Psoas muscle (tissue), 8 donors: Measurements from ENCODE around the gene RHBDL3. TPM values are rescaled to one million over a fixed set of nuclear protein-coding genes. Genes with fewer than 3 reads are reported as not detected.

Experiments used
- ATAC-seq, 4 donors: fragments of 200-7000 bp; cut with Tn5 transposase; one replicate each; pipeline ENCODE4 v1.9.1; 2020; ENCODE audit warnings: moderate library complexity in 3 of 4, mild to moderate bottlenecking in 2 of 4
- DNase-seq, 2 donors: peaks; one replicate each; pipeline ENCODE4 v3.0.0-alpha.2; 2020
- H3K27ac ChIP-seq: fragments of 200-600 bp; one replicate; pipeline ENCODE4 v1.8.0; 2022
- H3K27me3 ChIP-seq, 3 donors: fragments of 200-600 bp in 1 of 3; one replicate each; pipeline versions ENCODE4 v1.6.1 to v1.8.0; 2013 to 2022; ENCODE audit warnings: low read length in 2 of 3, mild to moderate bottlenecking in 2 of 3, moderate library complexity in 1 of 3; ENCODE audit not compliant: insufficient read depth in 3 of 3
- H3K36me3 ChIP-seq, 2 donors: fragments of 200-600 bp in 1 of 2; one replicate each; pipeline versions ENCODE4 v1.6.1 to v1.8.0; 2013 to 2022; ENCODE audit warnings: low read depth in 1 of 2, mild to moderate bottlenecking in 1 of 2, moderate library complexity in 1 of 2; ENCODE audit not compliant: insufficient read depth in 1 of 2
- H3K4me1 ChIP-seq: fragments of 200-600 bp; one replicate; pipeline ENCODE4 v1.8.0; 2022
- H3K4me3 ChIP-seq: fragments of 200-600 bp; one replicate; pipeline ENCODE4 v1.8.0; 2022; ENCODE audit warnings: mild to moderate bottlenecking
- H3K9me3 ChIP-seq: fragments of 200-600 bp; one replicate; pipeline ENCODE4 v1.8.0; 2022
- WGBS, 3 donors: extraction: QIAGEN DNeasy Blood & Tissue Kit; methylation state at CpG; one replicate each; pipeline versions ENCODE4 v1.1.6 to v1.1.7; 2013; 5-methylcytosine and 5-hydroxymethylcytosine counted together
- intact Hi-C, 2 donors: fragments of 100-400 bp; cut with DNase I; formaldehyde crosslinking; loops; one replicate each; pipeline versions ENCODE4 v1.11.0 to v1.14.2; 2022
- polyA plus RNA-seq, 3 donors: library from polyadenylated mRNA; stranded (reverse); fragments of 200-250 nt; gene quantifications; one replicate each; pipeline ENCODE4 v1.2.3, GENCODE V29; 2013
- total RNA-seq, 4 donors: library from RNA; stranded (reverse); fragmentation: NEBNext Ultra II Directional in 2 of 4; extraction: Animal tissue kit (Norgen Biotek cat#: 25700) in 2 of 4; gene quantifications; one replicate each; pipeline versions ENCODE4 v1.2.1 to v1.2.4, GENCODE V29; 2021 to 2023
- TF ChIP-seq, protein P1 (sequence below): fragments of 200-600 bp; IDR thresholded peaks from one replicate; pipeline ENCODE4 v1.8.0; 2022; ENCODE audit warnings: antibody characterized with exemption
- donor health status: healthy with polysubstance abuse.
- donor health status: DM: no; HTN: no; CAD: no; lungs with moderate emphysema.
- donor health status: Bipolar disorder and iron deficiency.
- donor health status: healthy.
- donor health status: DM: yes; HTN: yes; CAD: no.
- donor health status: DM: no; HTN: no; CAD: no.
- donor health status: DM: no; HTN: no; CAD: no.
- donor health status: DM: yes; HTN: yes; CAD: no.

The RHBDL3 gene
- total and polyA plus RNA-seq, 7 donors = 0.04 to 0.19 (median 0.12) TPM; not detected in 1

DNA sequence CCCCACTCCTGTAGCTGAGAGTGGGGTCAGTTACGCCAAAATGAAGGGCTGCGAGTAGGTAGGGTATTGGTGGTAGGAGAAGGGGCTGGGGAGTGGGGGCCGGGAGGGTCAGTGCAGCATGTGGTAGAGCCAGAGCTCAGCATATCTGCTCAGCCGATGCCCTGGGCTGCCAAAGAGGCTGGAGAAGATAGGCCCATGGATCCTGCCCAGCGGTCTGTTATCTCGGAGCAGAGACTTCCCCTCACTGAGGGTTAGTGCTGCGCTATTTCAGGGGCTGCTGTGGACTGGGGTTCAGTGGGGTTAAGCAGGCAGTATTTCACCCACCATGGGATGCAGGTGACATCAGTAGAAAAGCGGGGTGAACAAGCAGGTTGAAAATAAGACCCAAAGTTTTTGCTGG is 19.7 kb downstream of the RHBDL3 start:
- H3K36me3 ChIP-seq = no peaks in the 10 kb centered on the region
- no peak overlapping the region for H3K4me3 ChIP-seq
- H3K4me1 ChIP-seq = no peaks in the 10 kb centered on the region
- ATAC-seq (no peak), DNase-seq (no peak)
- WGBS, 3 donors = 92 to 93% (median 92%) methylated on average over 8 of the region's 8 CpGs
- TF ChIP-seq, protein P1, sequence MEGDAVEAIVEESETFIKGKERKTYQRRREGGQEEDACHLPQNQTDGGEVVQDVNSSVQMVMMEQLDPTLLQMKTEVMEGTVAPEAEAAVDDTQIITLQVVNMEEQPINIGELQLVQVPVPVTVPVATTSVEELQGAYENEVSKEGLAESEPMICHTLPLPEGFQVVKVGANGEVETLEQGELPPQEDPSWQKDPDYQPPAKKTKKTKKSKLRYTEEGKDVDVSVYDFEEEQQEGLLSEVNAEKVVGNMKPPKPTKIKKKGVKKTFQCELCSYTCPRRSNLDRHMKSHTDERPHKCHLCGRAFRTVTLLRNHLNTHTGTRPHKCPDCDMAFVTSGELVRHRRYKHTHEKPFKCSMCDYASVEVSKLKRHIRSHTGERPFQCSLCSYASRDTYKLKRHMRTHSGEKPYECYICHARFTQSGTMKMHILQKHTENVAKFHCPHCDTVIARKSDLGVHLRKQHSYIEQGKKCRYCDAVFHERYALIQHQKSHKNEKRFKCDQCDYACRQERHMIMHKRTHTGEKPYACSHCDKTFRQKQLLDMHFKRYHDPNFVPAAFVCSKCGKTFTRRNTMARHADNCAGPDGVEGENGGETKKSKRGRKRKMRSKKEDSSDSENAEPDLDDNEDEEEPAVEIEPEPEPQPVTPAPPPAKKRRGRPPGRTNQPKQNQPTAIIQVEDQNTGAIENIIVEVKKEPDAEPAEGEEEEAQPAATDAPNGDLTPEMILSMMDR = no peak
- no peaks in the 10 kb centered on the region for H3K9me3 ChIP-seq
- no peak overlapping the region for H3K27ac ChIP-seq
- intact Hi-C loops = no loop called here
- H3K27me3 ChIP-seq = peaks cover 0 to 3% (median 0%) of the 10 kb centered on the region in 3 donors

DNA sequence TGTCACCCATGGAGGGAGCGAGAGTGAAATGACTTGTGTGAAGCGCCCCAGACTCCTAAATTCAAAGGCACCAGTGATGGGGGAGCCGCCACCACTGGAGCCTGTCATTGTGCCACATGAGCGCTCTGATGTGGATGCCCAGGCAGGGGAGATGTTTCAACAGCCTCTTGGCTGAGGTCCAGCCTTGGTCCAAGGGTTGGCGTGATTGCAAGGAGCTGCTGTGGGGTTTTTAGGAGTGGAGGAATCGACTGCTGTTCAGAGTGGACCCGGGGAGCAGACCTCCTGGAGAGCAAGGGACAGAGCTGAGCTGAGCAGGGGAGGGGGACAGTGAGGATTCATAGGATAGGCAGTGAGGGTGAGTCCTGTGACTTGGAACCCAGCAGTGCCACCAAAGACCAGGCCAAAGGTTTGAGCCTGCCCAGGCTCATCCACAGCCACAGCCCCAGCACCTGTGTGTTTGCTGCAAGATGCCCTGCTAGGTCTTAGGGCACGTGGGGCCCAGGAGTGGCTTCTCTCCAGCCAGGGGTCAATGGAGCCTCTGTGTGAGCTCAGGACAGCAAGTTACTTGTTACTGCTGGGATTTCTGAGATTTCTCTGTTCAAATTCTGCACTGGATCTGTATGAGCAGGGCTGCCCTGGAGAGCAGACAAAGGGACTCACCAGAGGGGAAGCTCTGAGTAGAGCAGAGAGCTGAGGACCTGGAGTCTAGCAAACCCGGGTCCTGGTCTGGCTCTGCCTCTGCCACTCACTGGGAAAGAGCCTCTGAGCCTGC is 20.3 kb downstream of the RHBDL3 start:
- no peak overlapping the region for H3K4me3 ChIP-seq
- no peaks in the 10 kb centered on the region for H3K36me3 ChIP-seq
- H3K4me1 ChIP-seq = no peaks in the 10 kb centered on the region
- H3K27me3 ChIP-seq = peaks cover 0 to 3% (median 0%) of the 10 kb centered on the region in 3 donors
- 70 to 80% (median 72%) methylated on average over 9 of the region's 9 CpGs for WGBS, 3 donors
- ATAC-seq = no peak
- DNase-seq = no peak
- H3K27ac ChIP-seq = no peak overlapping the region
- no peaks in the 10 kb centered on the region for H3K9me3 ChIP-seq
- intact Hi-C loops = no loop called here
- TF ChIP-seq, protein P1 = no peak

DNA sequence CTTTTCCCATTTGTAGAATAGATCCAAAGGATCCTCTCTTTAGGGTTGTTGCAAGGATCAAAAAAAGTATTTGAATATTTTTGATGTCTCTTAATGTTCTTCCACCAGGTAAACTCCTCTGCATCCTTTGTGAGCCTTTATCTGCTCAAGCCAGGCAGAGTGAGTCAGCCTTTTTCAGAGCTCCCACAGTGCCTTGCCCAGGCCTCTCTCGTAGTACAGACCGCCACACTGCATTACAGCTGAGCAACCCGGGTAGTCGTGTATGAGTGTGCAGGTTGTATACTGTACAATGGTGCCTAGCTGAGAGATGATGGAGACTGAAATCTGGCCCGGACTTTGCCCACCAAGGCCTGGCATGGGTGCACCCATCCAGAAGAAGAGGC is 20.9 kb downstream of the RHBDL3 start:
- Histone ChIP-seq H3K27me3 (peaks cover 0 to 3% (median 0%) of the 10 kb centered on the region in 3 donors), H3K27ac (no peak overlapping the region), H3K36me3 (no peaks in the 10 kb centered on the region), H3K4me1 (no peaks in the 10 kb centered on the region), H3K9me3 (no peaks in the 10 kb centered on the region), H3K4me3 (no peak overlapping the region)
- intact Hi-C loops = no loop called here
- ATAC-seq = no peak
- WGBS, 3 donors = 86 to 91% (median 87%) methylated on average over 5 of the region's 5 CpGs
- no peak for DNase-seq
- TF ChIP-seq, protein P1 = no peak

DNA sequence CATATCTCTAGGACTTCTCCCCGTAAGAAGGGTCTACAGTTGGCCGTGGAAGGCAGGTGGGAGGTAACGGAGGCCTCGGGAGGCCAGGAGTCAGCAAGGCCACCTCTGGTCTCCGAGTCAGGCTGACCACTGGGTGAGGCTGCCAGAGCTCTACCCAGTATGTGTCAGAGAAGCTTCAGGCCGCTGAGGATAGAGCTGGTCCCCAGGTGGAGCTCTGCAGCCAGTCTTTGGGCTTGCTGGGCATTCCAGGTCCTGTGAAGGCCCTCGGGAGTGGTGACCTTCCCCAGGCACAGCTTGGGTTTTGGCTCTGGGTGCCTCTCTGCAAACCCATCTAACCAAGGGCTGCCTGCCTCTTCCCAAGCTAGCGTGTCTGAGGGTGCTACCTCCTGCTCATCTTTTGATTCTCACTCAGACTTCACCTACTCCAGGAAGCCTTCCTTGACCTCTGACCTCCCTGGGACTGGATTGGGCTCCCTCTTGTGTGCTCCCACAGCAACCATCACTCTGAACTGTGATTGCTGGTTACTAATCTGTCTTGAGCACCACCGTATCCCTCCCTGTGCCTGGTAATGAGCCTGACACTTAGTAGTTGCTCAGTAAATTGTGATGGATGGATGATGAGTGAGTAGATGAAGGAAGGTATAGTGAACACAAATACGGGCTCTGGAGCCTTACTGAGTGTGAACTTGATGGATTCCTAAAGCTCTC is 22.3 kb downstream of the RHBDL3 start:
- WGBS, 3 donors = 87 to 89% (median 88%) methylated on average over 10 of the region's 10 CpGs
- no peaks in the 10 kb centered on the region for H3K36me3 ChIP-seq
- peaks cover 0 to 3% (median 0%) of the 10 kb centered on the region in 3 donors for H3K27me3 ChIP-seq
- no peaks in the 10 kb centered on the region for H3K4me1 ChIP-seq
- TF ChIP-seq, protein P1 = no peak
- no peaks in the 10 kb centered on the region for H3K9me3 ChIP-seq
- intact Hi-C loops = no loop called here
- no peak for DNase-seq
- H3K4me3 ChIP-seq = no peak overlapping the region
- no peak overlapping the region for H3K27ac ChIP-seq
- no peak for ATAC-seq
